GM21367 (cell line): ENCODE results near the gene BLZF1.
"Not testable (repeated sequence)": the region's sequence is repeated elsewhere in the genome, so short reads cannot be mapped to it uniquely, and the experiment has no call there.

Source experiments
- ATAC-seq: cut with Tn5 transposase; IDR thresholded peaks from one replicate; pipeline ENCODE4 v1.9.1; 2021; ENCODE audit not compliant: unreplicated experiment

BLZF1 gene

GRCh38 chr1:169360415-169360814, 7.6 kb upstream of the BLZF1 start:
- ATAC-seq = no peak

GRCh38 chr1:169361281-169361680, 6.7 kb upstream of the BLZF1 start:
- no peak for ATAC-seq

- ATAC-seq = no peak
These were observed 4.8 kb upstream of the BLZF1 start for GRCh38 chr1:169363046-169363730.

GRCh38 chr1:169364948-169365347, 3.0 kb upstream of the BLZF1 start:
- no peak for ATAC-seq

GRCh38 chr1:169367096-169367685, 804 bp upstream of the BLZF1 start:
- ATAC-seq = no peak

GRCh38 chr1:169368406-169368769, 393 bp downstream of the BLZF1 start:
- no peak for ATAC-seq

- no peak for ATAC-seq
These were observed 3.4 kb downstream of the BLZF1 start for GRCh38 chr1:169371404-169371803.

GRCh38 chr1:169381162-169381561, 13.2 kb downstream of the BLZF1 start:
- no peak for ATAC-seq

- ATAC-seq = no peak
These were observed 15.5 kb downstream of the BLZF1 start for GRCh38 chr1:169383449-169383848.

GRCh38 chr1:169387399-169387798, 19.4 kb downstream of the BLZF1 start:
- no peak for ATAC-seq

GRCh38 chr1:169390303-169390702, 22.3 kb downstream of the BLZF1 start:
- ATAC-seq = peak; percentile 63

GRCh38 chr1:169392406-169392805, 24.4 kb downstream of the BLZF1 start:
- ATAC-seq = no peak

- no peak for ATAC-seq
These were observed 28.0 kb downstream of the BLZF1 start for GRCh38 chr1:169395955-169396354.

GRCh38 chr1:169402578-169402977, 34.6 kb downstream of the BLZF1 start:
- ATAC-seq = not testable (repeated sequence)

- not testable (repeated sequence) for ATAC-seq
These were observed 40.3 kb downstream of the BLZF1 start for GRCh38 chr1:169408340-169408739.

GRCh38 chr1:169414952-169415351, 47.0 kb downstream of the BLZF1 start:
- no peak for ATAC-seq

GRCh38 chr1:169421309-169421708, 53.3 kb downstream of the BLZF1 start:
- no peak for ATAC-seq

- ATAC-seq = no peak
These were observed 58.2 kb downstream of the BLZF1 start for GRCh38 chr1:169426174-169426705.

GRCh38 chr1:169427081-169427641, 59.2 kb downstream of the BLZF1 start, which contains the start of gene CCDC181:
Gene CCDC181, minus strand, starts transcription at chr1:169427474. Its CDS starts 2,547 bp downstream, at chr1:169424927.
- ATAC-seq = peak; percentile 74
